Measurements from ENCODE around the gene DNTT. TPM values are rescaled to one million over a fixed set of nuclear protein-coding genes. Genes with fewer than 3 reads are reported as not detected.

Gene DNTT
- total and polyA plus RNA-seq, 4 donors, result not detected

DNA sequence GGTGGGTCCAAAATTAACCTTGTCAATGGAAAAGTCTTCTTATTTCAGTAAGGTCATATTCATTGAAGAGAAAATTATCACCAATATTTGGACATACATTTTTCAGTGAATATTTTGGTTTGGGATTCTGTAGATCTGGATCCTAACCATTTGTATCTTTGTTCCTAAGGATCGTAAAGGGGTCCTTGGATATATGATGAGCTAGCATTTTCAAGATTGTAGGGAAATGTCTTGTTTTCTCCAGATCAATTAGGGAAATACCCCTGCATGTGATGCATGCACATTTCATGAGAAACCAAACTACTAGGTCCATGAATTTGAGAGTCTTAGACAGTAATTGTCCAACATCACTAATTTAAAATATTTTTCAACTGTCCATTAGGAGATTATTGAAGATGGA, 18.0 kb downstream of the DNTT start:
- Histone ChIP-seq H3K27me3 (ENCODE audit: control insufficient read depth in 3 of 3, insufficient read depth in 3 of 3, low read length in 2 of 3) (peaks cover 0 to 6% (median 0%) of the 10 kb centered on the region in 3 donors), H3K9me3 (ENCODE audit: control insufficient read depth in 4 of 4, insufficient read depth in 3 of 4, low read length in 3 of 4) (peaks cover 0 to 2% (median 0%) of the 10 kb centered on the region in 4 donors), H3K9ac (ENCODE audit: insufficient read depth in 1 of 2, low read length in 2 of 2) (no peak overlapping the region), H3K4me3 (no peak overlapping the region), H3K27ac (ENCODE audit: low read depth in 1 of 2, low read length in 1 of 2) (no peak overlapping the region), H3K36me3 (ENCODE audit: control insufficient read depth in 4 of 4, insufficient read depth in 4 of 4, low read length in 4 of 4) (no peaks in the 10 kb centered on the region), H3K4me1 (ENCODE audit: control insufficient read depth in 5 of 5, insufficient read depth in 5 of 5, low read length in 5 of 5) (no peaks in the 10 kb centered on the region)
- 90 to 100% methylated on average over 1 of the region's 1 CpG for WGBS, 2 donors
- no peak for ATAC-seq (ENCODE audit: insufficient read depth, low FRiP score)
- TF ChIP-seq, protein P1, sequence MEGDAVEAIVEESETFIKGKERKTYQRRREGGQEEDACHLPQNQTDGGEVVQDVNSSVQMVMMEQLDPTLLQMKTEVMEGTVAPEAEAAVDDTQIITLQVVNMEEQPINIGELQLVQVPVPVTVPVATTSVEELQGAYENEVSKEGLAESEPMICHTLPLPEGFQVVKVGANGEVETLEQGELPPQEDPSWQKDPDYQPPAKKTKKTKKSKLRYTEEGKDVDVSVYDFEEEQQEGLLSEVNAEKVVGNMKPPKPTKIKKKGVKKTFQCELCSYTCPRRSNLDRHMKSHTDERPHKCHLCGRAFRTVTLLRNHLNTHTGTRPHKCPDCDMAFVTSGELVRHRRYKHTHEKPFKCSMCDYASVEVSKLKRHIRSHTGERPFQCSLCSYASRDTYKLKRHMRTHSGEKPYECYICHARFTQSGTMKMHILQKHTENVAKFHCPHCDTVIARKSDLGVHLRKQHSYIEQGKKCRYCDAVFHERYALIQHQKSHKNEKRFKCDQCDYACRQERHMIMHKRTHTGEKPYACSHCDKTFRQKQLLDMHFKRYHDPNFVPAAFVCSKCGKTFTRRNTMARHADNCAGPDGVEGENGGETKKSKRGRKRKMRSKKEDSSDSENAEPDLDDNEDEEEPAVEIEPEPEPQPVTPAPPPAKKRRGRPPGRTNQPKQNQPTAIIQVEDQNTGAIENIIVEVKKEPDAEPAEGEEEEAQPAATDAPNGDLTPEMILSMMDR (IDR thresholded peaks at IDR 0.05; ENCODE audit: control extremely low read depth, extremely low read depth), result no peak
- no peak for DNase-seq

DNA sequence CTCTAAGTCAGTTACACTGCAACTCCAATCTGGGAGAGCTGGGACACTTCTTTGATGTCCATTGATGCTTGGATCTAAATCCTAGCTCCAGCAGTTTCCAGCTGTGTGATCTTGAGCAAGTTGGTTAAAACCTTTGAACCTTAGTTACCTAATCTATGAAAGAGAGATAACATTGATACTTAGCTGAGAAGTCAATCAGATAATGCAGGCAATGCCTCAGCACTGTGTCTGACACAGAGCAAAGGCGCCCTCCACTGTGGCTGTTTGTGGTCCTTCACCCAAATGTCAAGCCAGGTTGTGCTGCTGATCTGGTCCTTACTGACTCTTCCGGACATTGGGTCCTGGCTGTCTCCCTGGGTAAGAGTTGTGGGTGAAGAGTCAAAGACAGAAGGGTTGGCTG, 20.2 kb downstream of the DNTT start:
- no peak overlapping the region for H3K9ac ChIP-seq (ENCODE audit: insufficient read depth in 1 of 2, low read length in 2 of 2)
- ATAC-seq (ENCODE audit: insufficient read depth, low FRiP score) (no peak), DNase-seq (no peak)
- peaks cover 0 to 2% (median 0%) of the 10 kb centered on the region in 4 donors for H3K9me3 ChIP-seq (ENCODE audit: control insufficient read depth in 4 of 4, insufficient read depth in 3 of 4, low read length in 3 of 4)
- no peaks in the 10 kb centered on the region for H3K36me3 ChIP-seq (ENCODE audit: control insufficient read depth in 4 of 4, insufficient read depth in 4 of 4, low read length in 4 of 4)
- peaks cover 0 to 5% (median 3%) of the 10 kb centered on the region in 3 donors for H3K27me3 ChIP-seq (ENCODE audit: control insufficient read depth in 3 of 3, insufficient read depth in 3 of 3, low read length in 2 of 3)
- H3K27ac ChIP-seq (ENCODE audit: low read depth in 1 of 2, low read length in 1 of 2), result no peak overlapping the region
- no peak overlapping the region for H3K4me3 ChIP-seq
- TF ChIP-seq, protein P1 (IDR thresholded peaks at IDR 0.05; ENCODE audit: control extremely low read depth, extremely low read depth), result no peak
- WGBS, 2 donors, result 84 to 89% methylated on average over 2 of the region's 2 CpGs
- no peaks in the 10 kb centered on the region for H3K4me1 ChIP-seq (ENCODE audit: control insufficient read depth in 5 of 5, insufficient read depth in 5 of 5, low read length in 5 of 5)

DNA sequence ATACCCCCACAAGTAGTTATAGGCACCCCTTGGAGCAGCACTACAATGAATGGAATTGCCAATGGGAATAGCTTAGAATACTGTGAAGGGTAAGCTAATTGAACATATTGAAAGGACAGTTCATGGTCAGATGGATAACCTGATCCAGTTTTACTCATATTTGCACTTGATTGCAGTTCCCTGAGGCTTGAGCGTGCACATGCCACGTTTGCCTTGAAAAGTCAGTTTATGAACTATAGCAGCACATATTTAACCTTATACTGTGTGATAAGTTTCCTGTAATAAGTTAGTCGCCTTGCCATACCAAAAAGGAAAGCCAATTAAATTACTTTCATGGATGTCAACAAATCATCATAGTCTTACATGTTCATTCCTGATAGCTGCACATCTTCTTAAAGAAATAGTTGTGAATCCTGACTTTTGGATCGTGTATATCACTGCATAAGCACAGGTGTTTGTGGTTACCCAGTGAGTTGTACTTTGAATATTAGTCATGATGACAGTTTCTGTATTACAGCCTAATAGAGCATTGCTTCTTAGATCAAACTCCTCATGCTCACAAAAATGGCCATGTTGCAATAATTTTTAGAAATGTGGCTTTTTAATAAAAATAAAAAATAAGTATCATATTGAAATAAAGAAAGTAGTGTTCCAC, 21.6 kb downstream of the DNTT start:
- H3K9me3 ChIP-seq (ENCODE audit: control insufficient read depth in 4 of 4, insufficient read depth in 3 of 4, low read length in 3 of 4), result peaks cover 0 to 2% (median 0%) of the 10 kb centered on the region in 4 donors
- ATAC-seq (ENCODE audit: insufficient read depth, low FRiP score), result no peak
- no peak overlapping the region for H3K27ac ChIP-seq (ENCODE audit: low read depth in 1 of 2, low read length in 1 of 2)
- peaks cover 0 to 4% (median under 1%) of the 10 kb centered on the region in 3 donors for H3K27me3 ChIP-seq (ENCODE audit: control insufficient read depth in 3 of 3, insufficient read depth in 3 of 3, low read length in 2 of 3)
- H3K9ac ChIP-seq (ENCODE audit: insufficient read depth in 1 of 2, low read length in 2 of 2), result no peak overlapping the region
- 81 to 87% methylated on average over 4 of the region's 4 CpGs for WGBS, 2 donors
- TF ChIP-seq, protein P1 (IDR thresholded peaks at IDR 0.05; ENCODE audit: control extremely low read depth, extremely low read depth), result no peak
- no peaks in the 10 kb centered on the region for H3K4me1 ChIP-seq (ENCODE audit: control insufficient read depth in 5 of 5, insufficient read depth in 5 of 5, low read length in 5 of 5)
- H3K4me3 ChIP-seq, result no peak overlapping the region
- no peaks in the 10 kb centered on the region for H3K36me3 ChIP-seq (ENCODE audit: control insufficient read depth in 4 of 4, insufficient read depth in 4 of 4, low read length in 4 of 4)
- DNase-seq, result no peak
